Activated CD4-positive, alpha-beta T cell treated with anti-CD3 and anti-CD28 coated beads for 24 hours (primary cell): ENCODE data around the gene RUBCNL.
"Not testable (repeated sequence)": the region's sequence is repeated elsewhere in the genome, so short reads cannot be mapped to it uniquely, and the experiment has no call there.

ENCODE experiments used
- DNase-seq, 2 donors: peaks; one replicate each; pipeline ENCODE4 v3.0.0-alpha.2; 2020; ENCODE audit warnings: low read depth in 2 of 2

Gene RUBCNL

GRCh38 chr13:46373623-46374022 lies 13.4 kb downstream of the RUBCNL start:
- DNase-seq = no peak

- DNase-seq = not testable (repeated sequence)
Observed at GRCh38 chr13:46372938-46373337, 14.1 kb downstream of the RUBCNL start.

GRCh38 chr13:46372071-46372470 lies 15.0 kb downstream of the RUBCNL start:
- no peak for DNase-seq

GRCh38 chr13:46369506-46370277 lies 17.4 kb downstream of the RUBCNL start:
- DNase-seq = no peak

GRCh38 chr13:46367617-46368327 lies 19.3 kb downstream of the RUBCNL start:
- no peak for DNase-seq

- DNase-seq = no peak
Observed at GRCh38 chr13:46361276-46361934, 25.6 kb downstream of the RUBCNL start.

GRCh38 chr13:46360604-46361003 lies 26.4 kb downstream of the RUBCNL start:
- no peak for DNase-seq

GRCh38 chr13:46359714-46360113 lies 27.3 kb downstream of the RUBCNL start:
- no peak for DNase-seq

GRCh38 chr13:46355901-46356590 lies 31.0 kb downstream of the RUBCNL start:
- no peak for DNase-seq

- no peak for DNase-seq
Observed at GRCh38 chr13:46355088-46355468, 32.0 kb downstream of the RUBCNL start.

- no peak for DNase-seq
Observed at GRCh38 chr13:46354156-46355087, 32.6 kb downstream of the RUBCNL start.

GRCh38 chr13:46352805-46353204 lies 34.2 kb downstream of the RUBCNL start:
- no peak for DNase-seq

- DNase-seq = no peak
Observed at GRCh38 chr13:46350003-46350402, 37.0 kb downstream of the RUBCNL start.

- DNase-seq = no peak
Observed at GRCh38 chr13:46348961-46349360, 38.1 kb downstream of the RUBCNL start.

- no peak for DNase-seq
Observed at GRCh38 chr13:46347277-46347676, 39.8 kb downstream of the RUBCNL start.

- DNase-seq = no peak
Observed at GRCh38 chr13:46345866-46346265, 41.2 kb downstream of the RUBCNL start.

- no peak for DNase-seq
Observed at GRCh38 chr13:46345398-46345797, 41.7 kb downstream of the RUBCNL start.

GRCh38 chr13:46343279-46343994 lies 43.6 kb downstream of the RUBCNL start:
- DNase-seq = no peak

GRCh38 chr13:46342538-46342937 lies 44.5 kb downstream of the RUBCNL start:
- no peak for DNase-seq

- no peak for DNase-seq
Observed at GRCh38 chr13:46341112-46341711, 45.8 kb downstream of the RUBCNL start.
